ENCODE data around the gene CCDC124.
"Not testable (repeated sequence)": the region's sequence is repeated elsewhere in the genome, so short reads cannot be mapped to it uniquely, and the experiment has no call there.

The CCDC124 gene, protein sequence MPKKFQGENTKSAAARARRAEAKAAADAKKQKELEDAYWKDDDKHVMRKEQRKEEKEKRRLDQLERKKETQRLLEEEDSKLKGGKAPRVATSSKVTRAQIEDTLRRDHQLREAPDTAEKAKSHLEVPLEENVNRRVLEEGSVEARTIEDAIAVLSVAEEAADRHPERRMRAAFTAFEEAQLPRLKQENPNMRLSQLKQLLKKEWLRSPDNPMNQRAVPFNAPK

DNA sequence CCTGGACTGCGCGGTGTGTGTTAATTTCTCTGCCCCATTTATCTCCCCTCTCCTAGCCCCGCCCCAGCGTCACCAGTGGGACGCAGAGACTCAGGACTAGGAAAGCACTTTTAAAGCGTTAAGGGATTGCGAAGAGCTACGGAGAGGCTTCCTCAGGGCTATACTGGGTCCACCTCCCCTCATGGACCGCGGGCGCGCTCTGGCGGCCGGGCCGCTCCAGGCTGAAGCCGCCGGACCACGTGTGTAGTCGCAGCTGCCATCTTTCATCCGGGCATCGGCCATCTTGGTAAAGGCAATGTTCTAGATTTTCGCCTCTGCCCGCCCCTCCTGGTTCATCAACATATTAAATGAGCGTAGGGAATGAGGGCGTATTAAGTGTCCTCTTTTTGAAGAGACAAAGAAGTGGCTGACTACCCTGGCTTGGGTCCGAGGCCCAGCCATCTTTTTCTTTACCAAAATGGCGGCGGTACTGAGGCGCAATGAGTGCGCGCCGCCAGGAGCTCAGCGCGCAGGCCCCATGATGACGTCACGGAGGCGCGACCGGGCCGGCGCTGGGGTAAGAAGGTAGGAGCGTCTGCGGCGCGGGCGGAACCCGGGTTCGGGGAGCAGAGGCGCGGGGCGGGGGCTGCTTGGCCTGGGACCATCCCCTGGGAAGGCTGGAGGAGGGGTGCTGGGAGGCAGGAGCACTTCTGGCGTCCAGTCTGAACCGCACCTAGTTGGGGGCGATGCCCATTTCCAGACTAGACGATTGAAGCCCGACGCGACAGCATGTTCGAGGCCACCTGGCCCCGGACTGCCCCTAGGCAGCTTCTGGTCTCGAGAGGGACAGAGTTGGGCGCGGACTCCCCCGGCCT, at the start of gene CCDC124:
TSS of gene CCDC124 (plus strand) at position 531 of the 854 bp plus-strand sequence. CDS start 3,406 bp downstream, outside the sequence.
- peak; percentile 96 for DNase-seq

DNA sequence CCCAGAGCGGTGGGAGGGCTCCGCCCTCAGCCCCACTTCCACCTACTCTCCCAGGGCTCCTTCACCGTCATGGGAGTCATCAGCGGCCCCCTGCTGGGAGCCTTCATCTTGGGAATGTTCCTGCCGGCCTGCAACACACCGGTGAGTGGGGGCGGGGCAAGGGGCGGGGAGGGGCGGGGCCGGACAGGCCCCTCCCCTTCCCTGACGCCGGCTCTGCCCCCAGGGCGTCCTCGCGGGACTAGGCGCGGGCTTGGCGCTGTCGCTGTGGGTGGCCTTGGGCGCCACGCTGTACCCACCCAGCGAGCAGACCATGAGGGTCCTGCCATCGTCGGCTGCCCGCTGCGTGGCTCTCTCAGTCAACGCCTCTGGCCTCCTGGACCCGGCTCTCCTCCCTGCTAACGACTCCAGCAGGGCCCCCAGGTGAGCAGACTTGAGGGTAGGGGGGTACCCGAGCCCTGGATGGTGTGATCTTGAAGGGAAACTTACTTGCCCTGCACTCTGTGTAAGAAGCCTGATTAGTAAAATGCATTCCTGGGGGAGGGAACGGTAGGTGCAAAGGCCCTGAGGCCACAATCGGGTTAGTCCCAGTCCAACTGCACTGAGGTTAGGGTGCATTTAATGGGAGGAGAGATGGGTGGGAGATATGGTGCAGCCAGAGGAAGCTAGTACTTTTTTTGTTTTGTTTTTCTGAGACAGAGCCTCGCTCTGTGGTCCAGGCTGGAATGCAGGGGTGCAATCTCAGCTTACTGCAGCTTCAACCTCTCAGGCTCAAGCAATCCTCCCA, 49.0 kb upstream of the CCDC124 start:
- DNase-seq: no peak

DNA sequence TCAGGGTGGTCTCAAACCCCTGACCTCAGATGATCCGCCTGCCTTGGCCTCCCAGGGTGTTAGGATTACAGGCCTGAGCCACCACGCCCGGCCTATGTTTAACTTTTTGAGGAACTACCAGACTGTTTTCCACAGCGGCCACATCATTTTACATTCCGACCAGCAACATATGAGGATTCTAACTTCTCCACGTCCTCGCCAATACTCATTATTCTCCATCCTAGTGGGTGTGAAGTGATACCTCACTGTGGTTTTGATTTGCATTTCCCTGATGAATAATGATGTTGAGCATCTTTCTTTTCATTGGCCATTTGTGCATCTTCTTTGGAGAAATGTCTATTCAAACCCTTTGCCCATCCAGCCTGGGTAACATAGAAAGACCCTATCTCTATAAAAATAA, 46.3 kb upstream of the CCDC124 start:
- DNase-seq: no peak

DNA sequence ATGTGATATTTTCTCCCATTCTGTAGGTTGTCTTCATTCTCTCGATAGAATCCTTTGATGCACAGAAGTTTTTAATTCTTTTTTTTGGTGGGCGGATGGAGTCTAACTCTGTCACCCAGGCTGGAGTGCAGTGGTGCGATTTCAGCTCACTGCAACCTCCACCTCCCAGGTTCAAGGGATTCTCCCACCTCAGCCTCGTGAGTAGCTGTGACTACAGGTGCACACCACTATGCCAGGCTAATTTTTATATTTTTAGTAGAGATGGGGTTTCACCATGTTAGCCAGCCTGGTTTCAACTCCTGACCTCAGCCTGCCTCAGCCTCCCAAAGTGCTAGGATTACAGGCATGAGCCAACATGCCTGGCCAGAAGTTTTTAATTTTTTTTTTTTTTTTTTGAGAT, 45.6 kb upstream of the CCDC124 start:
- DNase-seq: not testable (repeated sequence)

DNA sequence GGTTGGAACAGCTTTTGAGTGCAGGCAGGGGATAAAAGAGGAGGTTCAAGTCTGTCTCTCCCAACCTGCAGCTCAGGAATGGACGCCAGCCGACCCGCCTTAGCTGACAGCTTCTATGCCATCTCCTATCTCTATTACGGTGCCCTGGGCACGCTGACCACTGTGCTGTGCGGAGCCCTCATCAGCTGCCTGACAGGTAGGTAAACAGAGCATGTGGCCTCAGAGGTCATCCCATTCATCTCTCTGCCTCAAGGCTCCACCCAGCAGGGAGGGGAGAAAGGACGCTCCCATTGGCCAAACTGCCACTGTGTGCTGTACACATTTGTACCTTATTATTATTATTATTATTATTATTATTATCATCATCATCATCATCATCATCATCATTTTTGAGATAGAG, 44.6 kb upstream of the CCDC124 start:
- DNase-seq: no peak

DNA sequence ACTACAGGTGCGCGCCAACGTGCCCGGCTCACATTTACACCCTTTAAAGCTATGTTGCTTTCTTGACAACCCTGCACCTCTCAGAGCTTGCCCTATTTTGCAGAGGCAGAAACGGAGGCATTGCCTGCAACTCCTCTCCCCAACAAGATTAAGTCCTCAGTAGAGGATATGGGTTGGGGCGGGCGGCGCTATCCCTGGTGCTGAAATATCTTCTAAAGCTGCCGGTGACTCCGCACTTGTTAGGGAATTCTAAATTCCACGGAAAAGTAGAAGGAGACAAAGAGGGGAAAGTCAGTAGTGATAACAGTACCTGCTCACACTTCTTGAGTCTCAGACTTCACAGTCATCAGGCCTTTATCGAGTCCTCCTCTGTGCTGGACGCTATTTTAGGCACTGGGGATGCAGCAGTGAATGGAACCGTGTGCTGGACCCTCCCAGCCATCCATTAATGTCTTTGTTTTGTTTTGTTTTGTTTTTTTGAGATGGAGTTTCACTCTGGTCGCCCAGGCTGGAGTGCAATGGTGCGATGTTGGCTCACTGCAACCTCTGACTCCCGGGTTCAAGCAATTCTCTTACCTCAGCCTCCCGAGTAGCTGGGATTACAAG, 43.1 kb upstream of the CCDC124 start:
- DNase-seq: peak; percentile 57

DNA sequence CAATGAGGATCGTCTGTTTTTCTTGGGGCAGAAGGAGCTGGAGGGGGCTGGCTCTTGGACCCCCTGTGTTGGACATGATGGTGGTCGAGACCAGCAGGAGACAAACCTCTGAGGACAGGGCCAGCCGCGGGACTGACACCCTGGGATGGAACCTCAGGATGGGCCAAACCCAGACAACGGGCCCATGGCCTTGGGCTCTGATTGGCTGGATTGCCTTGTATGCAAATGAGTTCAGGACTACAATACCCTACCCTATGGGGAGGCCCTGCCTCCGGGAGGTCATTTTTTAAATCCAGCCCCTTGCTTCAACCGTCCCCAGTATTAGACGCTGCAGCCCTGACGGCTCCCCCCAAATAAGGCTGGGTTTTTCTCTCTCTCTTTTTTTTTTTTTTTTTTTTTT, 39.0 kb upstream of the CCDC124 start:
- DNase-seq: no peak

DNA sequence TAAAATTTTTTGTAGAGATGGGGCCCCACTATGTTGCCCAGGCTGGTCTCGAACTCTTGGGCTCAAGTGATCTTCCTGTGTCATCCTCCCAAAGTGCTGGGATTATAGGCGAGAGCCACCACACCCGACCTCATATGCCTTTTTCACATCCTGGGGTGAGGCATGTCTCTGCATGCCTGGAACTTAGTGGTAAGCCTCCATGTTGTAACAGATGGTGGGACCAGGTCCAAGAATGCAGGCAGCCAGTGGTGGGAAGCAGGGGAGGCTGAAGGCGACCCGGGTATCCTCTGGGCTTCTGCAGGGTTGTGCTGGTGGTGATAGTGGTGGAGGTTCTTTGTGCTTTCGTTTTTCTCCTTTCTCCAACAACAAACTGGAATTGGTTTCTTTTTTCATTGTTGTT, 30.1 kb upstream of the CCDC124 start:
- DNase-seq: no peak

DNA sequence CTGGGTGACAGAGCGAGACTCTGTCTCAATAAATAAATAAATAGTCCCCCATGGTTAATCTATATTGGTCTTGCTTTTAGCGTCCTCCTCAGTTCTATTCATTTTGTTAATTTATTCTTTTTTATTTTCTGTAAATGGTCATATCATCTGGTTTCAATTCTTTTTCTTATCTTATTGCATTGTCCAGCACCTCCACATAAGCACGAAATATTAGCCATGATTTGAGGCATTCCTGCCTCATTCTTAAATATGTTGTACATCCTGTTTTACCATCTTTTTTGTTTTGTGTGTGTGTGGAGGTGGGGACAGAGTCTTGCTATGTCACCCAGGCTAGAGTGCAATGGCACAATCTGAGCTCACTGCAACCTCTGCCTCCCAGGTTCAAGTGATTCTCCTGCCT, 24.6 kb upstream of the CCDC124 start:
- DNase-seq: no peak

DNA sequence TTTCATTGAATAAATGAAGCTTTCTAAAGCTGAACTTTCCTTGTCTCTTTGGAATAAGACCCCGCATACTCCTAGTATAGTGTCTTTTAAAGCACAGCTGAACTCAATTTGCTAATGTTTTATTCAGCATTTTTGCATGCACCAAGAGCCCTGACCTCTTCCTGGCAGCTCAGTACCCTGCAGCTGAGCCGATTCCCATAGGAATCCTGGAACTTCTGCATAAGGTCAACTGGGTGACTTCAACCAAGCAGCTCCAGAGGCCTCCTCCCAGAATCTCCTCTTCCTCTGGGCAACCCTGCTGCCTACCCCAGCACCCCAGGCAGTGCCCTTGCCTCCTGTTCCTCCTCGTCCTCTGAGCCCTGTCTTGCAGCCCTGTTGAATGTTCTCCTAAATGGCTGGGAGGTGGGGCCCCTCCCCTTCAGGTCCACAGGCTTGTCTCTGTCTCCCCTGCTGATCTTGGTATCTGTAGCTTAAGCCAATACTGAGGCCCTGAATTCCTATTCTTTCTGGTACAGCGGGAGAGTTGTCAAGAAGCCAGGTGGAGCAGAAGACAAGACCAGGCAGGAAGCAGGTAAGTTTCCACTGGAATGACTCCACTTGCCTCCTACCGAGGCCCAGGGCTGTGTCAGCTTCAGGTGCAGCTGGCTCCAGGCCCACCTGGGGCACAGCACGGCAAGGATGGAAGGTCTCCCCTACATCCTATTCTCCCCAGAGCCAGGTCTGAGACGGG, 23.6 kb upstream of the CCDC124 start:
- no peak for DNase-seq

DNA sequence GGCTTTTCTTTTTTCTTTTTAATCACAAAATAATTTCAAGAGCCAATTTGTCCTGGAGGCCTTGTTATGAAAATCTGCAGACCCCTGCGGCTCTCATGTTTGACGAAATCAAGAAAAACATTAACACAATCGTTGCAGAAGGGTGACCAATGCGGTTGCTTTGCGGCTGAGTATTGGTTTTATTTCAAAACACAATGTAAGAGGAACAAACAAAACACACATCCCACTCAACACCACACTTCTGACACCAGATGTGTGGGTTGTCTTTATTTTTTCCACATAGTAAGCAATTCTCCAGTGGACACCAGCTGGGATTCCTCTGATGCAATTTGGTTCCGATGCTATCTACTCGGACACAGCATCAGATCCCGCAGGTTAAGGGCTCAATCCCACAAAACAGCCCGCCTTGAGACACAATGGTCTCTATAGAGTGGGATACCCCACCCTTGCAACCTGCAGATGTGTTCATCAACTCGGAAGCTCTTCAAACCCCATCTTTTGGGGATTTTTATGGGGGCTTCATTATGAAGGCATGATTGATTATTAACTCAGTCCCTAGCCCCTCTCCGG, 21.9 kb upstream of the CCDC124 start:
- no peak for DNase-seq

DNA sequence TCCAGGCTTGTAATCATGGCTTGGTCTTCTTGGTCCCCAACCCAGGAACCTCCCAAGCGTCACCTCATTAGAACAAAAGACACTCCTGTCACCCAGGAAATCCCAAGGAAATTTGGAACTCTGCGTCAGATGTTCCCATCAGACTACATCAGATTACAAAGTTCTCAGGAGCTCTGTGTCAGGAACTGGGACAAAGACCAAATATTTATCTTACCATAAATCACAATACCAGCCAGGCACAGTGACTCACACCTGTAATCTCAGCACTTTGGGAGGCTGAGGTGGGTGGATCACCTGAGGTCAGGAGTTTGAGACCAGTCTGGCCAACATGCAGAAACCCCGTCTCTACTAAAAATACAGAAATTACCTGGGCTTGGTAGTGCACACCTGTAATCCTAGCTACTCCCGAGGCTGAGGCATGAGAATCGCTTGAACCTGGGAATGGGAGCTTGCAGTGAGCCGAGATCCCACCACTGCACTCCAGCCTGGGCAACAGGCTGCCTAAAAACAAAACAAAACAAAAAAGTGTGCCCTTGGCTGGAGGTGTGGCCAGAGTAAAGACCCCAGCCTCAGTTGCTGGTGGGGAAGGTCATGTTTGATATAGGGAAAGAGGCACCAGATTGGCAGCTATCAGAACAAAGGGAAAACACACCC, 16.7 kb upstream of the CCDC124 start:
- no peak for DNase-seq

DNA sequence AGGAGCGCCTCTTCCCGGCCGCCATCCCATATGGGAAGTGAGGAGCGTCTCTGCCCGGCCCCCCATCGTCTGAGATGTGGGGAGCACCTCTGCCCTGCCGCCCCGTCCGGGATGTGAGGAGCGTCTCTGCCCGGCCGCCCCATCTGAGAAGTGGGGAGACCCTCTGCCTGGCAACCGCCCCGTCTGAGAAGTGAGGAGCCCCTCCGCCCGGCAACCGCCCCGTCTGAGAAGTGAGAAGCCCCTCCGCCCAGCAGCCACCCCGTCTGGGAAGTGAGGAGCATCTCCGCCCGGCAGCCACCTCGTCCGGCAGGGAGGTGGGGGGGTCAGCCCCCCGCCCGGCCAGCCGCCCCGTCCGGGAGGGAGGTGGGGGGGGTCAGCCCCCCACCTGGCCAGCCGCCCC, 14.7 kb upstream of the CCDC124 start:
- DNase-seq: not testable (repeated sequence)

DNA sequence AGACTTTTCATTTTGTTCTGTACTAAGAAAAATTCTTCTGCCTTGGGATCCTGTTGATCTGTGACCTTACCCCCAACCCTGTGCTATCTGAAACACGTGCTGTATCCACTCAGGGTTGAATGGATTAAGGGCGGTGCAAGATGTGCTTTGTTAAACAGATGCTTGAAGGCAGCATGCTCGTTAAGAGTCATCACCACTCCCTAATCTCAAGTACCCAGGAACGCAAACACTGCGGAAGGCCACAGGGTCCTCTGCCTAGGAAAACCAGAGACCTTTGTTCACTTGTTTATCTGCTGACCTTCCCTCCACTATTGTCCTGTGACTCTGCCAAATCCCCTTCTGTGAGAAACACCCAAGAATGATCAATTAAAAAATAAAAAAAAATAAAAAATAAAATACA, 13.7 kb upstream of the CCDC124 start:
- not testable (repeated sequence) for DNase-seq

DNA sequence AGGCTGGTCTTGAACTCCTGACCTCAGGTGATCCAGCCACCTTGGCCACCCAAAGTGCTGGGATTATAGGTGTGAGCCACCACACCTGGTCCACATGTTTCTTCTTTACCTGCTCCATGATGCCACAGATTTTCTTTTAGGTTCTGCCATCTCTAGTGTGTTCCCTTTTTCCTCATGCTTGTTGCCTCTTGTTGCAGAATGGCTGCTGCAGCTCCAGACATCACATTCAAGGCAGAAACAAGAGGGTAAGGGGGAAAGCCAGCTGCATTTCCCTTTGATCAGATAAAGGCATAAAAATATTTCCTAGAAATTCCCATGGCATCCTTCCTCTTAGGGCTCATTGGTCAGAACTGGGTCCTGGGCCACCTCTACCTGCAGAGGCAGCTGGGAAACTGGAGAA, 12.3 kb upstream of the CCDC124 start:
- DNase-seq: no peak

DNA sequence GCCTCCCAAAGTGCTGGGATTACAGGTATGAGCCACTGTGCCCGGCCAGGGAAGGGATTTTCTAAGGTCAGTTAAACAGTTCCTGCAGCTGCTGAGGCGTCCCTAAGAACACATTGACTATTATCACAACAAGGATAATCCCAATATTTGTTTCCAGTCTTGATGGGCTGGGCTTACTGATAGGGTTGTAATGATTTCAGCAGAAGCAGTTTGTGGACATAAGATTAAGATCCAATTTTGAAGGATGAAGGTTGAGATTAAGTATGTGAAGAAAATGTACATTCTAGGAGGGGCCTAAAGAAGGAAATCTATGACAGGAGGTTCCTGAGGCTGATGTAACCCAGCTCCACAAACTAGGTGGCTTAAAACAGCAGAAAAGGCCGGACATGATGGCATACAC, 10.7 kb upstream of the CCDC124 start:
- DNase-seq: no peak

DNA sequence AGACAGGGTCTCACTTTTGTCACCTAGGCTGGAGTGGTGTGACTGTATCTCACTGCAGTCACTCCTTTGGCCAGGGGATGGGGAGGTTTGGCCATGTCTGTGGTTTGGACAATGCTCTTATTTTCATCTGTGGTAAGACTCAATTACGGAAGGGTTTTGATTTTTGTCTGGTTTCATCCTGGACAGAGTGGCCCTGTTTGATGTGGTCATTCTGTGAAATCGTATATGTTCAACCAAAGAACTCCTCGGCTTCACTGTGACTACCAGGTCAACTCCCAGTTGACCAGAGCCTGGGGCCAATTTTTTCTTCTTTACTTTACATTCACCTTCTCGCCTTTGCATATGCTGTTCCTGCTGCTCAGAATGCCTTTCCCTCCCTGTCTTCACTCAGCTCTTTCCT, 6.8 kb upstream of the CCDC124 start:
- DNase-seq: peak; percentile 9

DNA sequence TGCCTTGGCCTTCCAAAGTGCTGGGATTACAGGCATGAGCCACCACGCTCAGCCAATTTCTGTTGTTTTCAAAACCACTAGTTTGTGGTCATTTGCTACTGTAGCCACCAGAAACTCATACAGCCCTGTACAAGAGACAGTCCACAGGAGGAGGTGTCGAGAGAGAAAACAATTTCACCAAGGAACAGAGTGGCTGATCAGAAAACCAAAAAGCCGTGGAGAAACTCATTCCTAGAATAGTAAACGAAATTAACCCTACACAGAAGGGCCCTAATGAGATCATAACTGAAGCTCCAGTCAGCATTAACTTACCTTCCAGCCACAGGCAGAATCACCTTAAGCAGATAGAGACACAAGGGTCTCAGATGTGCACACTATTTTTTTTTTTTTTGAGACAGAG, 3.8 kb upstream of the CCDC124 start:
- no peak for DNase-seq

DNA sequence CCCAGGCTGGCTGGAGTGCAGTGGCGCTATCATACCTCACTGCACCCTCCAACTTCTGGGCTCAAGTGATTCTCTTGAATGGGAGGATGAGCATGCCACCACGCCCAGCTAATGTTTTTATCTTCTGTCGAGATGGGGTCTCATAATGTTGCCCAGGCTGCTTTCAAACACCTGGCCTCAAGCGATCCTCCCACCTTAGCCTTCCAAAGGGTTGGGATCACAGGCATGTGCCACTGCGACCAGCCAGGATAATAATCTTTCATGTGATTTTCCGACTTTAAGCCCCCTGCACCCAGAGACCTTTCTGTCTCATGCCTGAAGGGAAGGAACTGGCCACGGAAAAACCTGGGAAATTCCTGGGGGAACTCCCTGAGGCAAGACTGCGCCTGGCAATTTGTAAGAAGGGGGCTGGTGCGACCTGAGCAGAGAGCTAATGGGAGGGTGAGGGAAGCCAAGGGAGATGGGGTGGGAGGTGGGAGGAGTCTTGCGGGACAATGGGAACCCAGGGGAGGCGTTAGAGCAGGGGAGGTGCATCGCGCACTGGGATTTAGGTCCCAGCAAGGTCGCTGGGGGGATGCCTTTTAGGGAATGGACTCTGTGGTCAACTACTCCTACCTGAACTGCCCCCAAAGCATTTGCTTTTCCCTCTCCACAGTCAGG, 1.2 kb upstream of the CCDC124 start:
- no peak for DNase-seq

DNA sequence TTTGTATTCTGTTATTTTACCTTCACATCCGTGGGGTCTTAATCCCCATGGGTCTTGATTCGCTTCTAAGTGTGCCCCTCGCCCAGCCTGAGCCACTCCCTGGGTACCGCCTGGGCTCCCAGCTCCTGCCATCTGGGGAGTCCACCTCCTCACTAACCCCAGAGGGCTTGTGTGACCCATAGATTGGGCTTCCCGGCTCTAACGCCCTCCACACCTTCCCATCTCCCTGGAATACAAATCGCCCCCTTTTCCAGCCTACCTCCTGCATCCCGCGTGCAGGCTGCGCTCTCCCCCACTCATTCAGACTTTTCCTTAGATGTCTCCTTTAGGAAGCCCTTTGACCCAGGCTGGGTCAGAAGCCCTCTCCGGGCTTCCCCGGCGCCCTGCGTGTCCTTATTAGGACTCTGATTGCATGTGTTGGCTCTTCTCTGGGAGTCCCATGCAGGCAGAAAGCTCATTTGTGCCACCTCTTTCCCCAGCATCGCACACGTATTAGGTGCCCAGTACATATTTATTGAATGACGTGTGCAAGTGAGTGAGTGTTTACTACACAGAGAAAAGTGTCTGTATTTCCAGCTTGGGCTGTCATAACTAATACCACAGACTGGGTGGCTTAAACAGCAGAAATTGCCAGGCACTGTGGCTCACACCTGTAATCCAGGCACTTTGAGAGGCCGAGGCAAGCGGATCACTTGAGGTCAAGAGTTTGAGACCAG, 757 bp downstream of the CCDC124 start:
- peak; percentile 37 for DNase-seq

Data from OCI-M1 (cell line).